A204.1 (cell line): ENCODE data around the gene CAMTA1.
A peak's percentile ranks its signal among the peaks of the same experiment; 100 is the strongest.

Experiments used
- FAIRE-seq: peaks from 2 replicates; lab custom pipeline; 2012; peaks lifted over from hg19 to GRCh38; lab: Jason Lieb, UNC

Gene CAMTA1, protein sequence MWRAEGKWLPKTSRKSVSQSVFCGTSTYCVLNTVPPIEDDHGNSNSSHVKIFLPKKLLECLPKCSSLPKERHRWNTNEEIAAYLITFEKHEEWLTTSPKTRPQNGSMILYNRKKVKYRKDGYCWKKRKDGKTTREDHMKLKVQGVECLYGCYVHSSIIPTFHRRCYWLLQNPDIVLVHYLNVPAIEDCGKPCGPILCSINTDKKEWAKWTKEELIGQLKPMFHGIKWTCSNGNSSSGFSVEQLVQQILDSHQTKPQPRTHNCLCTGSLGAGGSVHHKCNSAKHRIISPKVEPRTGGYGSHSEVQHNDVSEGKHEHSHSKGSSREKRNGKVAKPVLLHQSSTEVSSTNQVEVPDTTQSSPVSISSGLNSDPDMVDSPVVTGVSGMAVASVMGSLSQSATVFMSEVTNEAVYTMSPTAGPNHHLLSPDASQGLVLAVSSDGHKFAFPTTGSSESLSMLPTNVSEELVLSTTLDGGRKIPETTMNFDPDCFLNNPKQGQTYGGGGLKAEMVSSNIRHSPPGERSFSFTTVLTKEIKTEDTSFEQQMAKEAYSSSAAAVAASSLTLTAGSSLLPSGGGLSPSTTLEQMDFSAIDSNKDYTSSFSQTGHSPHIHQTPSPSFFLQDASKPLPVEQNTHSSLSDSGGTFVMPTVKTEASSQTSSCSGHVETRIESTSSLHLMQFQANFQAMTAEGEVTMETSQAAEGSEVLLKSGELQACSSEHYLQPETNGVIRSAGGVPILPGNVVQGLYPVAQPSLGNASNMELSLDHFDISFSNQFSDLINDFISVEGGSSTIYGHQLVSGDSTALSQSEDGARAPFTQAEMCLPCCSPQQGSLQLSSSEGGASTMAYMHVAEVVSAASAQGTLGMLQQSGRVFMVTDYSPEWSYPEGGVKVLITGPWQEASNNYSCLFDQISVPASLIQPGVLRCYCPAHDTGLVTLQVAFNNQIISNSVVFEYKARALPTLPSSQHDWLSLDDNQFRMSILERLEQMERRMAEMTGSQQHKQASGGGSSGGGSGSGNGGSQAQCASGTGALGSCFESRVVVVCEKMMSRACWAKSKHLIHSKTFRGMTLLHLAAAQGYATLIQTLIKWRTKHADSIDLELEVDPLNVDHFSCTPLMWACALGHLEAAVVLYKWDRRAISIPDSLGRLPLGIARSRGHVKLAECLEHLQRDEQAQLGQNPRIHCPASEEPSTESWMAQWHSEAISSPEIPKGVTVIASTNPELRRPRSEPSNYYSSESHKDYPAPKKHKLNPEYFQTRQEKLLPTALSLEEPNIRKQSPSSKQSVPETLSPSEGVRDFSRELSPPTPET (N-terminal part only)

DNA sequence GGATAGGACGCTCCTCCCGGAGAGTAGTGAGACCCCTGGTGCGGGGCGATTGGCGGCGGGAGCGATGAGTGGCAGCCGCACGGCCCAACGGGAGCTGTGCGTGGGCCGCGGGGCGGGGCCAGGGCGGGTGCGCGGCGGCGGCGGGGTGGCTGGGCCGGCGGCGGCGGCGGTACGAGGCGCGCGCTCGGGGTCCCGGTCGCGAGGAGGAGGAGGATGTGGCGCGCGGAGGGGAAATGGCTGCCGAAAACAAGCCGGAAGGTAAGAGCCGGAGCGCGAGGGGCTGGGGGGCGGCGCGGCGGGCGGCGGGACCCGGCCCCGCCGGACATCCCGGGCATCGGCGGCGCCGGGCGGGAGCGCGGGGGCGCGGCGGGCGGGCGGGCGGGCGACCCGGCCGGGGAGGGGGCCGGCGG, at the start of gene CAMTA1:
Gene CAMTA1 (plus strand): TSS at position 137 of the 410 bp plus-strand sequence. CDS start 77 bp downstream, at position 214.
- FAIRE-seq = no peak

DNA sequence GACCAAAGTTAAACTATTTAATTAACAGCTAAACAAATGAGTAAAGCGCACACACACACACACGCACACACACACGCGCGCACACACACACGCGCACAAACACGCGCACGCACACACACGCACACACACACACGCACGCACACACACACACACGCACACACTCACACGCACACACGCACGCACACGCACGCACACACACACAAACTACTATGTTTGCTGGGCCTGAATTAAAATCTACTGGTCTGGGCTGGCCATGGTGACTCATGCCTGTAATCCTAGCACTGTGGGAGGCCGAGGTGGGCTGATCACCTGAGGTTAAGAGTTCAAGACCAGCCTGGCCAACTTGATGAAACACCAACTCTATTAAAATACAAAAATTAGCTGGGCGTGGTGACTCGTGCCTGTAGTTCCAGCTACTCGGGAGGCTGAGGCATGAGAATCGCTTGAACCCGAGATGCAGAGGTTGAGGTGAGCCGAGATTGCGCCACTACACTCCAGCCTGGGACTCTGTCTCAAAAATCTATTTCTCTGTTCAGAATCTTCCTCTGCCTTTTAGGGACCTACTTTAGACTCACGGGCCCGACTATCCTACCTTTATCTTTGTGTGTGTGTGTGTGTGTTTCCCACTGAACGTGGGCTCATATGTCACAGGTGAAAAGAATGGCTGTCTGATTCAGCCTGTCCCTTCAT, 46.1 kb upstream of the CAMTA1 start:
- no peak for FAIRE-seq

DNA sequence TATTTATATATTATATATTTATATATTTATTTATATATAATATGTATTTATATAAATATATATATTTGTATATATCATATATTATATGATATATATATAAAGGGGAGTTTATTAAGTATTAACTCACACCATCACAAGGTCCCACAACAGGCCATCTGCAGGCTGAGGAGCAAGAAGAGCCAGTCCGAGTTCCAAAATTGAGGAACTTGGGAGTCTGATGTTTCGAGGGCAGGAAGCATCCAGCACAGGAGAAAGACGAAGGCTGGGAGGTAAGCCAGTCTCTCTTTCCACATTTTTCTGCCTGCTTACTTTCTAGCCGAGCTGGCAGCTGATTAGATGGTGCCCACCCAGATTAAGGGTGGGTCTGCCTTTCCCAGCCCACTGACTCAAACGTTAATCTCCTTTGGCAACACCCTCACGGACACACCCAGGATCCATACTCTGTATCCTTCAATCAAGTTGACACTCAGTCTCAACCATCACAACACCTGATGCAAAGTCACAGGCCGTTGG, 42.5 kb upstream of the CAMTA1 start:
- peak; percentile 98 for FAIRE-seq

DNA sequence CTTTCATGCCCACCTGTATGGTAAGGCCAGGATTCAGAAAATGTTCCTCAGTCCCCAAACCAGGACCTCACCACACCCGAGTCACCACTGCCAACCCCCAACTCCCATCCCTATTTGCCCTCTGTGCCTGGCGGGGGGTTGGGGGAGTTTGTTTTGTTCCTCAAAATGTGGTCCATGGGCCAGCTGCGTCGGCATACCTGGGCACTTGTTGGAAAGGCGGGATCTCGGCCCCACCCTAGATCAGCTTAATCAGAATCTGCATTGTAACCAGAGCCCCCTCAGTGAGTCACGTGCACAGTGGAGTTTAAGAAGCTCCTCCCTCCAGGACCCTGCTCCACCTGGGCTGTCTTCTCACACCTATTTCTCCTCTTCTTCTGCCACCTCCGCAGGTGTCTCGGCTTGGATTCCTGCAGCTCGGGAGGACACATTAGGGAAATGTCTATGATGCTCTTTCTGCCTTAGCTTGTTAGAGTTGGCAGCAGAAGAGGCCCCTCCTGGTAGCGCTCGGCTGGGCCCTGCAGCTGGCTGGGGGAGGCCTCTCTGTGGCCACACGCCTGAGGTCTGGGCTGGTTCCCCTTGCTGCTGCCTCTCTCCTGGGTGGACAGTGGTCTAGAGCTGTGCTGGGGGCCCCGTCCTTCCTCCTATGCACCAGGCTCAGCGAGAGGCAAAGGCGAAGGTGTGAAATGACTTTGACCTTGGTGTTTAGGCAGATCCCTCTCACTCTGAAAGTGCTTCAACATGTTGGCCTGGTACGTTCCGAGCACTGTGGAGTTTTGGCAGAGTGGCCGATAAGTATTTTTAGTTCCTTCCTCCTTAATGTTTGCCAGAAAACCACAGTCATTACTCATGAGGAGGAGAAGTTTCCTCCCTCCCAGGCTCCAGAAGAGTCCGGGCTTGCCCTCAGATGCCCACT, 41.8 kb upstream of the CAMTA1 start:
- no peak for FAIRE-seq

DNA sequence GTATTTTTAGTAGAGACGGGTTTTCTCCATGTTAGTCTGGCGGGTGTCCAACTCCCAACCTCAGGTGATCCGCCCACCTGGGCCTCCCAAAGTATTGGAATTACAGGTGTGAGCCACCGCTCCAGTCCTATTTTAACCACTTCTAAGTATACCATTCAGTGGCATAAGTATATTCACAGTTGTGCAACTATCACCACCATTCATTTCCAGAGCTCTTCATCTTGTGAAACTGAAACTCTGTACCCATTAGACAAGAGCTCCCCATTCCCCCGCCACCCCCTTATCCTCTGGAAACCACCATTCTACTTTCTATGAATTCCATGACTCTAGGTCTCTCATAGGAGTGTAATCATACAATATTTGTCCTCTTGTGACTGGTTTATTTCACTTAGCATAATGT, 40.2 kb upstream of the CAMTA1 start:
- no peak for FAIRE-seq

DNA sequence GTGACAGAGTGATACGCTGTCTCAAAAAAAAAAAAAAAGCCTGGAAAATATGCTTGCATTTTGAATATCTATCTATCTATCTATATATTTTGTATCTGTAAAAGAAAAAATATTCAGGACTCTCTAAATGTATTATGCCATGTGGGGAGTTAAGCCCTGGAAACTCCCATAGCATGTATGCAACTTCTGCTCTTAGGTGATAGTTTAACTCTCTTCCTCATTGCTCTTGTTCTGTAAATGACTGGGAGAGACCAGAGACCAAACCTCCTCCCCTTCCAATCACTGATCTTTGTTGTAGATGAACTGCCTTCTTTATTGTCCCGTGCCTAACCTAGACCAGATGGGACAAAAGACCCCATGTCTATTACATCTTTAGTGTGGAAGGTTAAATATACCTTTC, 37.6 kb upstream of the CAMTA1 start:
- no peak for FAIRE-seq

DNA sequence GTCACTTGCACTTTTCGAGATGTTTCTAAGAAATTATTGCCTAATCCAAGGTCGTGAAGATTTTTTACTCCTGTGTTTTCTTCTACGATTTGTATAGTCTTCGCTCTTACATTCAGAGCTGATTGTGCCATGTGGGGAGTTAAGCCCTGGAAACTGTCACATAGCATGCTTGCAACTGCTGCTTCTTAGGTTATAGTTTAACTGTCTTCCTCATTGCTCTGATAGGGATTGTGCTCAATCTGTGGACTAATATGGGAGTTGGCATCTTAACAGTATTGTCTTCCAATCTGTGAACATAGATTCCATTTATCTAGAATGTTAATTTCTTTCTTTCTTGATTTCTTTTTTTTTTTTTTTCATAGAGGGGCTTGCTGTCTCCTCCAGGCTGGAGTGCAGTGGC, 34.8 kb upstream of the CAMTA1 start:
- no peak for FAIRE-seq

DNA sequence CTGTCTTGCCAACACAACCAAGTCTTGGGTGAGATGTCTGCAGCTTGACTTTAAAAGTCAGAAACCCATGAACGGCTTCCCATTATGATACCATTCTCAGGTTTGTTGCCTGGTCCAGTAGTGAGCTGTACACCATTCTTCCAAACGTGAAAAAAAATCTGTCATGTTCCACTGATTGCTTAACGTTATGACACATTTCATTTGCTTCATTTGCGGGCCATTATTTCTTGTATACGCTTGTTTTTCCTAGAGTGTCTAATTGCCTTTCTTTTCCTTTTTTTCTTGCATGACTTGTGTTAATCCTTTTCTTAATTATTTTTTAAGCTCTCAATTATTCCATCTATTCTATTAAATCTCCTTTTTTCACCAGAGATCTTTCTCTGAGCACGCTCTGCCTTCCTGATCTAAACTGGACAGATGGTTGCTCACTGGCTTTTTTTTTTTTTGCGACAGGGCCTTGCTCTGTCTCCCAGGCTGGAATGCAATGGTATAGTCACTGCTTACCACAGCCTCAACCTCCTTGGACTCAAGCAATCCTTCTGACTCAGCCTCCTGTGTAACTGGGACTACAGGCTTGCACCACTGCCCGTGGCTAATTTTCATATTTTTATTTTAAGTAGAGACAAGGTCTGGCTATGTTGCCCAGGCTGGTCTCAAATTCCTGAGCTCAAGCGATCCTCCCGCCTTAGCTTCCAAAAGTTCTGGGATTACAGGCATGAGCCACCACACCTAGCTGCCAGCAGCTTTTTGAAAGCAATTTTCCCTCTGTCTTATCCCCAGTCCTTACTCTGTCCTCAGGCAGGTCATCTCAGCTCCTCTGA, 31.7 kb upstream of the CAMTA1 start:
- no peak for FAIRE-seq

DNA sequence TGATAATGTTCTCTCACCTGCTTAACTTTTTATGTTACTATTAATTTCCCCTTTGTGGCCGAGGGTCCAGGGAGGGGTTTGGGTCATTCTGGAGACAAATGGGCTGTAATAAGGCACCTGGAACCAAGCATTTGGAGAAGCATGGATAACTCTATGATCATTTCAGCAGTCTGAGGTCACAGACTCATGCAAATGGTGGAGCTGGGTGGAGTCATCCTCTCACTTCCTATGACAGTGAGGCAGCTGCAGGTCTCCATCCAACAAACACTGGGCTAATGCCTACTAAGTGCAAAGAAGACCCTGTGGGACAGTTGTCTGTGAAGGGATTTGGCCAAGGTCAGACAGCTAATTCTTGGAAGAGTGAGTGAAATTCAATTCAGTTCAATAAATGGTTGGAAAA, 28.8 kb upstream of the CAMTA1 start:
- no peak for FAIRE-seq

DNA sequence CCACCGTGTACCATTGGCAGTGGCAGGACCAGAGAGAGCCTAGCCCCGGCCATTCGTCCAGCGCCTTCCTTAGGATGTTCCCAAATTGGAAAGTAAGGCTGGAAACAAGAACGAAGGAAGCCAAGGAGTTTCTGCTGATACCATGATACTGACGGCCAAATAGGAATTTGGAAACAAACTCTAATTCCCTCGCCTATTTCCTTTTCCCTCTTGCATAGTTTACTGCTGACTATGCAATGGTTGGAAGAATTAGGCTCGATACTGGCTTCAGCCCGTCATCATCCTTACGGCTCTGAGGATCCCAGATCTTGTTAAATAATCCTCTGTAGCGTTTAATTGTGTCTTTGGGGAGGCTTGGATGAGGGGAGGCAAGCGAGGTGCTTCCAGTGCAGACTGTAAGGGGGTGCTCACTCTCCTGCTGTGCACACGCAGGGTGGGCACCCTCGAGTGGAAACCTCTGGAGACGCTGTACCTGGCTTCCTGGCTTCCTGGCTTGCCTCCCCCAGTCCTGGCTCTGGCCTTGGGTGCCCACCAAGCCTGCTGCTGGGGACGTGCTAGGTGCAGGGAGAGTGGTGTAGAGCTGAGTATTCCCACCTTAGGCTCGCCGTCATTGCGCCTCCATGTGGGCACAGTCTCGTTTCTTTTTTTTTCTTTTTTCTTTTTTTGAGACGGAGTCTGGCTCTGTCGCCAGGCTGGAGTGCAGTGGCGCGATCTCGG, 27.4 kb upstream of the CAMTA1 start:
- FAIRE-seq = no peak

DNA sequence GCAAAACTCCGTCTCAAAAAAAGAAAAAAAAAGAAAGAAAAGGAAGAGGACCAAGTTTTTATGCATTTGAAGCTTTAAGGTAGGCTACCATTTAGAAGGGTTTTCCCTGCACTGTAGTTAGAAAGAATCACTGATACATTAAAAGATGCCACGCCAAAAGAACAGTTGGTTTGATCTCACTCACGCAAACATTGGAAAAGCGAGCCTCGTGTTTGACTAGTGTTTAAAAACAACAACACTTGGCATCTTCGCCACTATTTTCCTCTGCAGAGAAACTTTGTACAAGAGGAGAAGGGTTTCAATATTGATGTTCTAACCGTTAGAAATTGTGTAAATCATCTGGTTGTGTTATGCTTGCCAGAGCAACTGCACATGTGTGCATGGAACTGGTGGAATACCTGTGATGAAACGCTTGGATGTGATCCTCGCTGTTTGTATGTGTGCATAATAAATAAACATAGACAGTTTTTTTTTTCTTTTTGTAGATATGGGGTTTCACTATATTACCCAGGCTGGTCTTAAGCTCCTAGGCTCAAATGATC, 24.0 kb upstream of the CAMTA1 start:
- FAIRE-seq = no peak

DNA sequence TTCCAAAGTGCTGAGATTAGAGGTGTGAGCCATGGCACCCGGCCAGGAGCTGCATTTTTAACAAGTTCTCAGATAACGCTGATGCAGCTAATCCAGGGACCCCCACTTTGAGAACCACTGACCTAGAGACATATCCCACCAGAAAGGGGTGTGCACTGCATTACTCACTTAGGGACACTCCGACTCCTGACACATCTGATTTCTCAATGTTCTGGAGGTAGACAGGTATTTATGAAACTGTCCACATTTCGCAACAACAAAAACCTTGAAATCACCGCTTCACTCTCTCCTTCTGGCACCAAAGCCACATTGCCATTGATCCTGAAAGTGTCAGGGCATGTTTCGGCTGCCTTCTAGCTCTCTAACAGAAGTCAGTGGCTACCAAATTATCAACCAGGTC, 23.2 kb upstream of the CAMTA1 start:
- FAIRE-seq = no peak

DNA sequence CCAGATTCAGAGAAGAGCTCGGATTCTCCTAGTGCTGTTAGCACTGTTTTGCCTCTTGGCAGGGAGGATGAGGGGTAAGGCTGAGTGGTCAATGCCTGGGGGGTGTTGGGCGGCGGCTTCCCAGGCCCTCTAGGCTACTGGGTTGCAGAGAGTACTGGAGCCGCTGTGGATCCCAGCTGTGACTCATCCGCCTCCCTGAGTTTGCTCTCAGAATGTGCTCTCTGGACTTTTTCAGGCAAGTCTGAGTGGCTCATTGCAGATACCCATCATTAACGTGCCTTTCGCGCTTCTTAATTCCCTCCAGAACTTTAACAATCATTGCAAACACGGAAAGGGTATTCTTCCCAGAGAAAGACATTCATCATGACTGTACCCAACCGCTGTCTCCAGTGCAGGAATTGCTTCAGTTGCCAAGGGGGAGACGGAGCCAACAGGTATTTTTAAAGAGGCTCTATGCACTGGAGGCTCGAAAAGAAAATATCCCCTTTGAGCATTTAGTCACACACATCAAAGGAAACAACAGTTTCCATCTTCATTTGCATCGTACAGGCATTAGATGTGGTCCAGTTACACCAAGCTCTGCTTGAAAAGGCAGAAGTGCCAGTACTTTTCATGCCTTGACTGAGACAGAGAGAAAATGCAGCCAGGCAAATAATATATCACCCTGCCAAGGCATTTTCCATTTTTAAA, 14.4 kb upstream of the CAMTA1 start:
- FAIRE-seq = no peak

DNA sequence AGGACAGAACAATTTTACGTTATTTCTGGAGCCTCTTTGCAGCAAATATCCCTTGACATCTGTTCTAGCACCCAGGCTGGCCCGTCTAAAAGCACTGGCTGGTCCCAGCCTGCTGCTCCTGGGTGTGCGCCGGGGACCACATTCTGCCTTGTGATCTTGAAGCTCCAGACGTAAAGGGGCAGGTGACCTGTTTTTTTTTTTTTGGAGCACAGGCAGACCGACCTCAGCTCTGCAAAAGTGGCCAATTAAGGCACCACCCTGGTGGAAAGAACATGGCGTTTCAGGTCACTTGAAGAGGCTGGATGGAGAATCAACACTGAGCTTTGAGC, 13.8 kb upstream of the CAMTA1 start:
- FAIRE-seq = no peak

DNA sequence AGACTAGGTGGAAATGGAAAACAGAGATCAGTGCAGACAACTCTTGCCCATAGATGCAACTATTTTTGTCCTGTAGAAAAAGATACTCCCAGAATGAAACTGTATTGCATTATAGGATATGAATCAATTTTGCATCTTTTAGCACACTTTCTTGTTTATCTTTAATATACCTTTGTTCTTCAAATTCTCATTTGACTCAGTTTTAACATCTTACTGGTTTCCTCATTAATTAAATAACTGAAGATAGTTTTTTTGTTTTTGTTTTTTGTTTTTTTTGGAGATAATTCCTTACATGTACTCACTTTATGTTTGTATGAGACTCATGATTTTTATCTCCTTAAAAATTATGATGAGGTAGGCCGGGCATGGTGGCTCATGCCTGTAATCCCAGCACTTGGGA, 10.9 kb upstream of the CAMTA1 start:
- FAIRE-seq = no peak

DNA sequence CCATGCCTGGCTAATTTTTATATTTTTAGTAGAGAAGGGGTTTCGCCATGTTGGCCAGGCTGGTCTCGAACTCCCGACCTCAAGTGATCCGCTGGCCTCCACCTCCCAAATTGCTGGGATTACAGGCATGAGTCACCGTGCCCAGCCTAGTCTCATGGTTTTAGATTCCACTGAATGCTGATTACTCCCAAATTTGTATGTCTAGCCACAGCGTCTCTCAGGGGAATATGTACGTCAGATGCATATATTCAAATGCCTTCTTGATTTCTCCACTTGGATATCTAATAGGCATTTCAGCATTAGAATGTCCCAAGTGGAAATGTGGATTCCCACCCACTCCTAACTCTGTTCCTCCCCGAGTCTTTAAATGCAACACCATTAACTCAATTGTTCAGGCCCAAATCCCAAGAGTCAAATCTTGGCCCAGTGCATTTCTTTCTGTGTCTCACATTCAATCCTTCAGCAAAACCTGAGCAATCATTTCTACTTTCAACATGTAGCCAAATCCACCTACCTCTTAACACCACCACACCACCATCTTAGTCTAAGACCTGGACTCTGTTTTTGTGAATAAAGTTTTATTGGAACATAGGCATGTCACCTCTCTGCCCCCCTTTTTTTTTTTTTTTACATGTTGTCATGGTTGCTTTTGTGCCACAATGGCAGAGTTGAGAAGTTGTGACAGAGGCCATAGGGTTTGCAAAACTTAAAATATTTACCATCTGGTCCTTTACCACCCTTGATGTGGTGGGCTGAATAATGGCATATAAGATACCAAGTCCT, 9.8 kb upstream of the CAMTA1 start:
- no peak for FAIRE-seq

DNA sequence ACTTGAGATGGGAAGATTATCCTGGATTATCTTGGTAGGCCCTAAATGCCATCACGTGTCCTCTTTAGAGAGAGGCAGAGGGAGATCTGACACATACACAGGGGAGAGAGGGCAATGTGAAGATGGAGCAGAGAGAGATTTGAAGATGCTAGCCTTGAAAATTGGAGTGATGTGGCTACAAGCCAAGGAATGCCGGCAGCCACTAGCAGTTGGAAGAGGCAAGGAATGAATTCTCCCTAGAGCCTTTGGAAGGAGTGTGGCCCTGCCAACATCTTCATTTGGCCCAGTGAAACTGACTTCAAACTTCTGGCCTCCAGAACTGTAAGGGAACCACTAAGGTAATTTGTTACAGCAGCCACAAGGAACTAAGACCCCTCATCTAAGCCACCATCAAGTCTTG, 8.9 kb upstream of the CAMTA1 start:
- FAIRE-seq = no peak
